ENCODE measurements around the gene RSPRY1.

- TF ChIP-seq POLR2AphosphoS5 (IDR thresholded peaks at IDR 0.05; ENCODE audit: low read depth, low read length) (no peak), CTCF (IDR thresholded peaks at IDR 0.05; ENCODE audit: control extremely low read depth in 1 of 3, insufficient read depth in 1 of 3, low read depth in 1 of 3, low read length in 3 of 3) (no peak)
Measured at GRCh38 chr16:57270221-57271062, 84.3 kb downstream of the RSPRY1 start.

Measured in H1 (cell line).